Omental fat pad (tissue), 4 donors: Measurements from ENCODE around the gene MESD. TPM values are rescaled to one million over a fixed set of nuclear protein-coding genes. Genes with fewer than 3 reads are reported as not detected.

ENCODE experiments used
- ATAC-seq: fragments of 150-250 bp; one replicate; pipeline ENCODE4 v1.9.1; 2016; ENCODE audit warnings: mild to moderate bottlenecking, moderate library complexity; ENCODE audit not compliant: low FRiP score
- DNase-seq: peaks from one replicate; pipeline ENCODE4 v3.0.0-alpha.2; 2019; ENCODE audit warnings: low spot score
- total RNA-seq, 4 donors: library from RNA; depleted of rRNA; stranded (reverse); fragments of >200 nt; gene quantifications; one replicate each; pipeline ENCODE4 v1.1.0, GENCODE V29; 2016
- TF ChIP-seq, protein P1 (sequence below), 3 donors: fragments of 450-650 bp; IDR thresholded peaks; one replicate each; pipeline ENCODE4 v1.5.1; 2016 to 2017; ENCODE audit warnings: antibody characterized with exemption in 3 of 3, mild to moderate bottlenecking in 3 of 3, moderate library complexity in 2 of 3

Gene MESD
- total RNA-seq, 4 donors from 2014 or later, result 19.5 to 26.1 (median 22.6) TPM

DNA sequence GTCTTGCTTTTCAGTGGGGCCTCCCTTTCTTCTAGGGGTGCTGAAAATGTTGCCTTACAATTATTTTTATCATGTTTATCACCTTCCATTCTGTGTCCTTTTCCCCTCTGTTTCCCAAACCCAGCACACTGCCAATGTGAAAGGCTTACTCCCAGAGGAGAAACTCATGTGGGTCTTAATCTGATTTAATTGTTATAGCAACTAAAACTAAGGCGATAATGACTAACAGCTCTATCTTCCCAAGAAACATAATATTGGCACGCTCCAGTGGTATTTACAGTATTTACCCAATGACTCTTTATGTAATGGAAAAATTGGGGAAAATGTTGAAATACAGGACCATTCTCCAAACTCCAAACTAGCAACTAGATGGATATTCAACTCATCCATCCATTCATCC is 58.4 kb downstream of the MESD start:
- ATAC-seq (no peak), DNase-seq (no peak)
- TF ChIP-seq, protein P1, sequence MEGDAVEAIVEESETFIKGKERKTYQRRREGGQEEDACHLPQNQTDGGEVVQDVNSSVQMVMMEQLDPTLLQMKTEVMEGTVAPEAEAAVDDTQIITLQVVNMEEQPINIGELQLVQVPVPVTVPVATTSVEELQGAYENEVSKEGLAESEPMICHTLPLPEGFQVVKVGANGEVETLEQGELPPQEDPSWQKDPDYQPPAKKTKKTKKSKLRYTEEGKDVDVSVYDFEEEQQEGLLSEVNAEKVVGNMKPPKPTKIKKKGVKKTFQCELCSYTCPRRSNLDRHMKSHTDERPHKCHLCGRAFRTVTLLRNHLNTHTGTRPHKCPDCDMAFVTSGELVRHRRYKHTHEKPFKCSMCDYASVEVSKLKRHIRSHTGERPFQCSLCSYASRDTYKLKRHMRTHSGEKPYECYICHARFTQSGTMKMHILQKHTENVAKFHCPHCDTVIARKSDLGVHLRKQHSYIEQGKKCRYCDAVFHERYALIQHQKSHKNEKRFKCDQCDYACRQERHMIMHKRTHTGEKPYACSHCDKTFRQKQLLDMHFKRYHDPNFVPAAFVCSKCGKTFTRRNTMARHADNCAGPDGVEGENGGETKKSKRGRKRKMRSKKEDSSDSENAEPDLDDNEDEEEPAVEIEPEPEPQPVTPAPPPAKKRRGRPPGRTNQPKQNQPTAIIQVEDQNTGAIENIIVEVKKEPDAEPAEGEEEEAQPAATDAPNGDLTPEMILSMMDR (IDR thresholded peaks at IDR 0.05), result no peak

DNA sequence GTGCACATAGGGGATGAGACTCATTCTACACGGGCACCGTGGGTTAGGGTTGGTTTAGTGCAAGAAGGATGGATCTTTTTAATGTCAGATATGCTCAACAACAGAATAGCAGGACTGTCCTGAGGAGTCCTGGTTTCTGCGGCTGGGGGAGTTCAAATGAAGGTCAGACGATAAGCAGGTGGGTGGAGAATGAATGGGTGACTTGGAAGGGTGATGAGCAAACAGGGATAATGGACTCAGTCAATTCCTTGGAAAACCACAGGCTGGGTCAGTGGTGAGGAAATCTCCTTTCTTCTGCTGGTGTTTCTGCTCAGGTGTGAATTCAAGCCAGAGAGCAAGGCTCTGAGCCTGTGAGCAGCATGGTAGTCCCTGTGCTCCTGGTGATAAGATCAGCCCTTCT is 59.9 kb downstream of the MESD start:
- TF ChIP-seq, protein P1 (IDR thresholded peaks at IDR 0.05), result no peak
- ATAC-seq (no peak), DNase-seq (no peak)

DNA sequence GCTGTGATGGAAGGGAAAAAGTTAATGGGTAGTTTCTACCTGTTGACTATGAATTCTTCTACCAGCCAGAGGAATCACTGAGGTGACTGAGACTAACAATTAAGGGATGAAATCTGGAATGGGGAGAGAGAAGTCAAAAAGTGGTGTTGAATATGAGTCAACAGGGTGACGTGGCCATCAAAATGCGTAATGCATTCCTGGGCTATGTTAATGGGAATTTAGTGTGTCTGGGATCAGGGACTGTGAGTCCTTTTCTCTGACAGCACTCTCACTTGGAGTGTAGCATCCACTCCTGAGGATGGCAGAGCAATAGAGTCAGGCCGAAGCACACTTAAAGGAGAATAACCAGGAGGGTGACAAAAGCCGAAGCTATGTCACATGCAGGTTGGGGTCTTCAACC is 60.4 kb downstream of the MESD start:
- ATAC-seq (no peak), DNase-seq (no peak)
- TF ChIP-seq, protein P1 (IDR thresholded peaks at IDR 0.05), result no peak

DNA sequence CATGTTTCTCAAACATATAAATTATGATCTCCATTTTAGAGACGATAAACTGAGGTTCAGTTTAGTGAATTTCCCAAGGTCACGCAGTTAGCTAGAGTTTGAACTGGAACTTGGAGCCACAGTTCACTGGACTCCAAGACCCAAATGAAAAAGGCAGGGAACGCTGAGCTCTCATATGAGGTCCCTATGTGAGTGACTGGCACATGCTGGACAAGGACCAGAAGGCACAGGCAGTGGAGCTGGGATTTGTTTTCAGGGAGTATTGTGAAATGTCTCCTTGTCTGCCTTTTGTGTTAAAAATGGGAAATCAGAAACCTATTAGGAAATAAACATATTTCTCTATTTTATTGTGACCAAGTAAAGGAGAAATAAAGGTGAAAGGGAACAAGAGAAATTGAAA is 63.5 kb downstream of the MESD start:
- no peak for ATAC-seq
- TF ChIP-seq, protein P1 (IDR thresholded peaks at IDR 0.05), result no peak
- DNase-seq, result no peak

DNA sequence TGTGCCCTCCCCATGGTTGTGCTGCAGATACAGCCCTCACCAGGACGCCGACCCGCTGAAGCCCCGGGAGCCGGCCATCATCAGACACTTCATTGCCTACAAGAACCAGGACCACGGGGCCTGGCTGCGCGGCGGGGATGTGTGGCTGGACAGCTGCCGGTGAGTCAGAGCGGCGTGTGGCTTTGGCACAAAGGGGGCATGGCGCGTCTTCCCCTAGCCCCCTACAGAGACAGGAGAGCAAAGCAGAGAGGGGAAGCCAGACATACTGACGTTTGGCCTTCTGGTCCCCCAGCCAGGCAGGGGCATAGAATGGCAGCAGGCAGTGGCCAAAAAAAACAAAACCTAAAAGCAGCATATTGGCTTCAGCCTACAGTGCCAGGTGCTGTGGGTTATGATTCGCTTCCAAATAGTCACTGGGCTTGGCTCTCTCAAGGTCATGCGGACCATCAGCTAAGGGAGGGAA is 64.0 kb downstream of the MESD start:
- DNase-seq (no peak), ATAC-seq (no peak)
- TF ChIP-seq, protein P1 (IDR thresholded peaks at IDR 0.05), result no peak

DNA sequence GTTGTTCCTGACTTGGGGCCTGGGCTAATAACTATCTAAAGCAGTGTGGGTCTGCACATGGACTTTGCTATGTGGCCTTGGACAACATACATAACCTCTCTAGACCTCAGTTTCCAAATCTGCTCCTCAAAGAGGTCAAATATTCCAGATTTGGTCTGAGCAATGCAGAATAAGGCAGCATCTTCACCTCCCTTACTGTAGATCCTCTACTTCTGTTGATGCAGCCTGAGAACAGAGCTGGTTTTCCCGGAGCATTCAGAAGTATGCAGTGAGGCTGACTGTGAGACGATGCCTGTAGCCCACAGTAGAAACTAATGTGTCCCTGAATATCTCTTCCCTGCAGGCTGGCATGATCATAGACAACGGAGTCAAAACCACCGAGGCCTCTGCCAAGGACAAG is 65.3 kb downstream of the MESD start:
- ATAC-seq (no peak), DNase-seq (no peak)
- TF ChIP-seq, protein P1 (IDR thresholded peaks at IDR 0.05), result no peak

DNA sequence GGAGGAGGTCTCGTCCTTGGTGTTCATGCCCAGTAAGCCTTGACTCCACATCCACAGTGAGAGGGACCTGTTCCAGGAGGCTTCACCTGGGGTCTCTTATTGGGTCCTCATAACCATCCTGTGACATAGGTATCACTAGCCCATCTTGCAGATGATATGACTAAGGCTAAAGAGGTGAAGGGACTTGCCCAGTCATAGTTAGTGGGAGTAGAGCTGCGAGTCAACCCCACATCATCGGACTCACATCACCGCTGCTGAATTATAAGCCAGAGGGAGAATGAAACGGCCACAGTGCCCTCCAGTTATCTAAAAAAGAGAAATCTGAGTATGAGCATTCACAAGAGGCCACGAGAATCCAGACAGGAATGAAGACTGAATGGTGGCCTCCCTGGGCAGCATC is 66.0 kb downstream of the MESD start:
- TF ChIP-seq, protein P1 (IDR thresholded peaks at IDR 0.05), result no peak
- DNase-seq, result no peak
- ATAC-seq, result no peak
